Left kidney (tissue), 2 donors: ENCODE data around the gene FGD5. TPM values are rescaled to one million over a fixed set of nuclear protein-coding genes. Genes with fewer than 3 reads are reported as not detected.
A peak's percentile ranks its signal among the peaks of the same experiment; 100 is the strongest.

Source experiments
- DNase-seq: peaks from one replicate; pipeline ENCODE4 v3.0.0-alpha.2; 2013
- polyA plus RNA-seq: library from polyadenylated mRNA; unstranded; fragments of 120-200 nt; gene quantifications from one replicate; pipeline ENCODE4 v1.2.1, GENCODE V29; 2013; ENCODE audit not compliant: insufficient read length

The FGD5 gene
- polyA plus RNA-seq, 1 donor, result 20.9 TPM

DNA sequence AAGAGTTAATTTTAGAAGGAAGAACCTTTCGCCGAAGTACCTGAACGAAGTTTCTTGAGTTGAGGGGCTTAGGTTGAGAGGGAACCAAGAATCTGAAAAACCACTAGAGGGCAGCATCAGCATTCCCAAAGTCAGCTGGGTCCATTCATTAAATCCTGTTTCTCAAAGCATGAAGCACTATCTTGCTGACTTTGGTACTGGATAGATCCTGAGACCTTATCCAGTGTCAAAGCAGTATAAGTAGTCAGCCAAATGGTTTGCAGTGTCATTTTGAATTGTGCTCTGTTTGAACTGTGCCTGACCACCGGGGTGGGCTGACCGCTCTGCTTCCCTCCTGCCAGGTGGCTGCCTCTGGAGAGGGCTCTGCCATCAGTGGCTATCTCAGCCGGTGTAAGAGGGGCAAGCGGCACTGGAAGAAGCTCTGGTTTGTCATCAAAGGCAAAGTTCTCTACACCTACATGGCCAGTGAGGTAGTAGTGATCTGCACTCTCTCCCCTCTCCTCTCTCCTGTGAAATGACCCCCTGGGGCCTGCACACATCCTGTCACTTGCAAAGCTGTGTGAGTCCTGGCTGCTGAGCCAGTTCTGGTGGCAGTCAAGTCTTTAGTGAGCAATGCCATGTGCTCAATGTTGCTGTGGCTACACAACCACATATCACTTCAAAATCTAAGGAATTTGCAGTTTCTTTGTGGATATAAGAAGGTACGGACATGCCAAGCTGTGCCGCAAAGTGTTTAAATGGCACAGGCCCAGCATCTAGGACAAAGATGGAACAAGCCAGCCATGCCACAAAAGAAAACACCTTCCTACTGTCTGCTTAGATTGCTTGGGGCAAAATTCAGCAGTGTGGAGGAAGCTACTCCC, 107.2 kb downstream of the FGD5 start:
- peak; percentile 73 for DNase-seq

DNA sequence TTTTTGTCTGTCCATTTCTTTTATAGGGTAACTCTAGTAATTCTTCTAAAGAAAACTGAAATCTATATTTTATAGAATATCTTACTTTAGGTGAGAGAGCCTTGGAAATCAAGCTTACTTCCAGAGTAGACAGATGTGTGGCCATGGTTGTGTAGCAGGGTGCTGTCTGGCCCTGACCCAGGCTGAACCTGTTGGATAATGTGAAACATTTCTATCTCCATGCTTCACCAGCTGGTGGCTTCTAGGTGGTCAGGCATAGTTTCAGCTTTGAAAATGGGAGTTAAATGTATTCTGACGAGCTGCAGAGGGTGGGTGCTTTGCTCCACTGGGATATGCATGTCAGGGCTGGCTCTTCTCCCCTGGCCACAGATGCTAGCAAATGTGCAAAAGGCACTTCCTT, 107.8 kb downstream of the FGD5 start:
- DNase-seq, result no peak

DNA sequence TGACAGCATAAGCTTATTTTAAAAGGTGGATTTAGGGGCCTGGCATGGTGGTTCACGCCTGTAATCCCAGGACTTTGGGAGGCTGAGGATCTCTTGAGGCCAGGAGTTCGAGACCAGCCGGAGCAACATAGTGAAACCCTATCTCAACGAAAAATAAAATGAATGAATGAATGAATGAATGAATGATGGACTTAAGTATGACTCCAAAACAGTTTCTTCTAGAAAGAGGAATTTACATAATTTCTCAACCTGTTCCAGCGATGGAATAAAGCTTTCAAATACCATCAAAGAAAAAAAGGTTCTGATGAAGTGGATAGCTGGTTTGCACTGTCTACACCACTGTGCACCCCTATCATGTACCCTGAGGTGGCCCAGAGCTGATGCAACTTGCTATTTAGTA, 108.5 kb downstream of the FGD5 start:
- DNase-seq, result no peak

DNA sequence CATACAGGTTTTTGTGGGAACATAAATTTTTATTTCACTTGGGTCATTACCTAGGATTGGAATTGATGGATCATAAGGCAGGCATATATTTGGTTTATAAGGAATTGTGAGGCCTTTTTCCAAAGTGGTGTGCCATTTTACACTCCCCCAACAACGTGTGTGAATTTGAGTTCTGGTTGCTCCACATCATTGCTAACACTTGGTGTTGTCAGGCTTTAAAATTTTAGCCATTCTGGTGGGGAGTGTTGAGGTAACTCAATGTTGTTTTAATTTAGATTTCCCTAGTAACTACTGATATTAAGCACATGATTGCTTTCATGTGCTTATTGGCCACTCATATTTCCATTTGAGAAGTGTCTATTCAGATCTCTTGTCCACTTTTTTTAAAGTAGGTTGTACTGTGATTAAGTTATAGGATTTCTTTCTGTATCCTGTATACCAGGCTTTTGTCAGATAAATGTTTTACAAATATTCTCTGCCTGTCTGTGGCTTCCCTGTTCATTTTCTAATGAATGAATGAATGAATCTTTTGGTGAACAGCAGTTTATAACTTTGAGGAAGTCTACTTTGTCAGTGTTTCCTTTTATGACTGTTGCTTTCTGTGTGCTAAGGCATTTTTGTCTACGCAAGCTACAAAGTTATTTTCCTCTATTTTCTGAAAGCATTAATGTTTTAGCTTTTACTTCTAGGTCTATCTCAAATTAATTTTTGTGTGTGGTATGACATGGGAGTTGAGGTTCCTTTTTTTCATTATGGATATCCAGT, 110.7 kb downstream of the FGD5 start:
- no peak for DNase-seq

DNA sequence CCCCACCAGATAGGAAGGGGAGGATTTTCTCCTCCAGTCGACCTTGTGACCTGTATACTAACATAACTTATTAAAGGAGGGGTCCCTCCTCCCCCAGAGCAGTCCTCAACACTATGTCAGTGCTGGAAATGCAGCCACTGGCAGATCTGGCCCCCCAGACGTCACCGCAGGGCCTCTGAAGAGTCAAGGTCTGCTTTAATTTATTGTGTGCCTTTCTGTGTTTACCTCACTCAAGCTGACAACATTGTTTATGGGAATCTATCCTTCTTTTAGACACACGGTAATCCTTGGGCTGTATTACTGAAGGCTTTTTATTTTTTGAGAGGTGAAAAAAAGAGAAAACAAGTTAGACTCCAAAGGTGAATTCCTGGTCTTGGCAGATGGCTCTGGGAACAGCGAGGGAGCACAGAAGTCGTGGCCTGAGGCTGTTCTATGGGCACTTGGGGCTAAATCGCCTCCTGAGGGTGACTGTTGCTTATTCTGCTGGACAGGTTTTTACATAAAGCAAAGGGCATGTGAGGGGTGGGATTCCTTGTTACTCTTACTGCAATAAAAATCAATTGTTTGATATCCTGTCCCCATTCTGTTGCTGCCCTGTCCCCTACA, 115.2 kb downstream of the FGD5 start:
- no peak for DNase-seq

DNA sequence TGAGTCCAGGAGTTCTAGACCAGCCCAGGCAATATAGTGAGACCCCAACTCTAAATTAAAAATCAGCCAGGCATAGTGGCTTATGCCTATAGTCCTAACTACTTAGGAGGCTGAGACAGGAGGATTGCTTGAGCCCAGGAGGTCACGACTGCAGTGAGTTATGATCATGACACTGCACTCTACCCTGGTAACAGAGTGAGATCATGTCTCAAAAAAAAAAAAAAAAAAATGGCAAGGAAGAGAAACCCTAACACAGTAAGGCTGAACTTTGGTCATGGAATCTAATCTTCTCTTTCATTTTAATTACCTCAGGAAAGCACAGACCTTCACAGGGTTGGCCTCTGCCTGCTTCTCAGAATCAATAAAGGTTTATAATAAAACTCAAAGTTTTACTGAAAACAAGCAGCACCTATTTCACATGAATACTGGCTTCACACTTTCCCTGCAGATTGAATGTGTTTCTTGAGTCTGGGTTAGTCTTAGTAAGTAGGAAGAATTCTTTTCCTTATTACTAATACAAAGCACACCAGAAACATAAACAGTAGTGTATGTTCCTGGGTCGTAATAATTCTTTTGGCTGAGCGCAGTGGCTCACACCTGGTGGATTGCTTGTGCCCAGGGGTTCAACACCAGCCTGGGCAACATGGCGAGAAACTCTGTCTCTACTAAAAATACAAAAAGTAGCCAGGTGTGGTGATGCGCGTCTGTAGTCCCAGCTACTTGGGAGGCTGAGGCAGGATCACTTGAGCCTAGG, 117.0 kb downstream of the FGD5 start:
- no peak for DNase-seq

DNA sequence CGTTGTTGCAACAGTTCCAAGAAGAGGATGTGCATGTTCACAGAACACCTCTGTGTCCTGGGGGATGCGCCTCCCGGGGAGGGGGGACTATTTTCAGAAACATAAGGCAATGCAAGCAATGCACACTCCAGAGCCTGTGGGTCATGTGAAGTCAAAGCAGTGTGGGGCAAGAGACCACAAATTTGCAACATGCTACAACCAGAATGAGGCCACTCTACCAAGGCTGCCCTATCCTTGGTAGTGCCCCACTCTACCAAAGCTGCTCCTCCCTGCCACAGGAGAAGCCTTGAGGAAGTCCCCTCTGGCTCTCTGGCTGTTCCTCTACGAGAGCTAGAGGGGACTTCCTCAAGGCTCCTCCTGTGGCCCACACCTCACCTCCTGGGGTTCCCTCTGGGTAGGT, 120.2 kb downstream of the FGD5 start:
- DNase-seq, result no peak

DNA sequence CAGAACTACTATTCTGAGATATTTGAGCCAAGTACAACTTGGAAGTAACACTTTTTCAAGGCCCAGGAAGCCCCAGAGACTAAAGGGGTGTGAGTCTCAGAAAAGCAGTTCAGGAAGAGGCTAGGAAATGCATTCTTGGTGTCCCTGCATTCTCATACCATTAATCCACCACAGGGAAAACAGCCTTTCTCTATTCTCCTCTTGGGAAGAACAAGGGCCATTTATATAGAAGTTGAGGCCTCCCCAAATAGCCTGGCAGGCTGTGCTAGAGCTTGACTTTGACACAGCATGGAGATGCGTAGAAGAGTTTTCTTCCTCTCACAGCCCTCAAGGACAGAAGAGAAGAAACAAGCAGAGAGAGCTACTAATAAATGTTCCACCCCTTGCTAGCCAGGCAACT, 123.1 kb downstream of the FGD5 start:
- DNase-seq, result no peak

DNA sequence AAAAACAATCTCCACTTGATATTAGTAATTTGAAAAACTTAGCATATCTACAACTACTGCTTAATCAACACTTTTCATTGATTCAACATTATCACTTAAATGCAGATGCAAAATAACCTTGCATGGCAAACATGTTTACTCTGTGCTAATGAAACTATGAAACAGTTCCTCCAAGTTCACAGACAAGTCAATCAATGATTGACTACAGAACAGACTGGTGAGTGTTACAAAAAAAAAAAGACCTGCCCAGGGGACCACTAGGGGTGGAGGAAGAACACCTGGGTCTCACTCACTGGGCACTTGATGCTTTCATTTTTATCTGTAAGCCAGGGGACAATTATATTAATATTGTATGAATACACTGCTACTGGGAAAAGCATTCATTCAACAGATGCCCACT, 124.3 kb downstream of the FGD5 start:
- peak; percentile 36 for DNase-seq

DNA sequence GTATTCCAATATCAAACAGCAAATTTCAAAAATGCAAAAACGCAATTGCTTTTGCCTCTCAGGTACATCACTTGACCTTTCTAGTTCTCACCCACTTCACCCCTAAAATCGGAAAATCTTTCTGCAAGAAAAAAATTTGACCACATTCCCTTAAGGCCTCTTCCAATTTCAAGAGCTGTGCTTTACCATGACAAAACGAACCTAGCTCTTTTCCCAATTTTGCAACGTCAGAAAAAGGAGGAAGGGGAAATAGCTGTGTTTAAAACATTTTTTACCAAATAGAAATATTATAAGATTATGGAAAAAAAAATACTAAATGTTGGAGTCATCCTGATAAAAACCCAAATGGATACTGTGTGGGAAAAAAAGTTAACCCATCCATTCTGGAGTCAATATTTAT, 127.5 kb downstream of the FGD5 start:
- no peak for DNase-seq

DNA sequence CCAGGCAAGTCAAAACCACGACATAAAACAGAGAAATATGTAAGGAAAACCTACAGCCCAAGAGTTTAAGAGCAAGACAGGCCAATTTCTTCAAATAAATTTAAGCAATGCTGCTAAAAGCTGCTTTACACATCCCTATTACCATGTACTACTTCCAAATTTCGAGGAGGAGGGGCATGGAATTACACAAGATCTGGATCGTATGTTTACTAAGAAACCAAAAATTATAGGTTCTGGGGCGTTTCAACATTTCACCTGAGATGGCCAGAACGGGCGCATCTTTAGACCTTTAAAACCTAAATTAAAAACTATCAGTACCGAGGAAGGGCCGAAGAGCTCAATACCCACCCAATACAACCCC, 128.0 kb downstream of the FGD5 start:
- DNase-seq, result no peak

DNA sequence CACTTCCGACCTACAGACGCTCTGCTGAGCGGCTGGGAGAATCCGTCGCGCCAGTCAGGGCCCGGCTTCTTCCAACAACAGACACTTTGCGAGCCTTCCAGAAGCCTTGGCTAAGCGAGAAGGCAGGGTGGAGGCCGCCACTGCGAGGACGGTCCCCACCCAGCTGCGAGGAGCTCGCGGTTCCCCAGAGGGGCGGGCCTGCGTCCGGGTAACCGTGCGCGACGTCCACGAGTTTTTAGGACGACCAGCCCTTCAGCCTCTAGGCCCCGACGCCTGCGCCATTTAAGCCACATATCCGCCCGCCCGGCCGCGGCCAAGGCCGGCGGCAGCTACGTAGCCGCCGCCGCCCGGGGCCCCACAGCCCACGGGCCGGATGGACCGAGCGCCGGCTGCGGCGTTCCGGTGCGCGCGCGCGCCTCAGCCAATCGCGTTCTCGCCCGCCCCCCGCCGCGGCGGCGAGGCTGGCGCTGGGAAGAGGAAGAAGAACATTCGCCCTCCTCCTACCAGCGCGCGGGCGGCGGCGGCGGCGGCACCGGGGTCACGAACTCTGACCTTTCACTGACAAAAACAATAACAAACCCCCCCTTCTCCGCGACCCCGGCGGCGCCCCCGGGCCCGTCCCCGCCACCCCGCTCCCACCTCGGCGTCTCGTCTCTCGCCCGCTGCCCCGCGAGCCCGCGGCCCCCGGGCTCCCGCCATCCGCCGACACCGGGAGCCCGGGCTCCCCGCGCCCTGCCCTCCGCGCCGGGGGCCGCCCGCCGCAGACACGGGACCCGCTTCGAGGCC, 128.5 kb downstream of the FGD5 start, which contains the start of gene NR2C2:
TSS of gene NR2C2 (plus strand) at position 484 of the 786 bp plus-strand sequence. CDS start 56,332 bp downstream, outside the sequence.
- peak; percentile 78 for DNase-seq

DNA sequence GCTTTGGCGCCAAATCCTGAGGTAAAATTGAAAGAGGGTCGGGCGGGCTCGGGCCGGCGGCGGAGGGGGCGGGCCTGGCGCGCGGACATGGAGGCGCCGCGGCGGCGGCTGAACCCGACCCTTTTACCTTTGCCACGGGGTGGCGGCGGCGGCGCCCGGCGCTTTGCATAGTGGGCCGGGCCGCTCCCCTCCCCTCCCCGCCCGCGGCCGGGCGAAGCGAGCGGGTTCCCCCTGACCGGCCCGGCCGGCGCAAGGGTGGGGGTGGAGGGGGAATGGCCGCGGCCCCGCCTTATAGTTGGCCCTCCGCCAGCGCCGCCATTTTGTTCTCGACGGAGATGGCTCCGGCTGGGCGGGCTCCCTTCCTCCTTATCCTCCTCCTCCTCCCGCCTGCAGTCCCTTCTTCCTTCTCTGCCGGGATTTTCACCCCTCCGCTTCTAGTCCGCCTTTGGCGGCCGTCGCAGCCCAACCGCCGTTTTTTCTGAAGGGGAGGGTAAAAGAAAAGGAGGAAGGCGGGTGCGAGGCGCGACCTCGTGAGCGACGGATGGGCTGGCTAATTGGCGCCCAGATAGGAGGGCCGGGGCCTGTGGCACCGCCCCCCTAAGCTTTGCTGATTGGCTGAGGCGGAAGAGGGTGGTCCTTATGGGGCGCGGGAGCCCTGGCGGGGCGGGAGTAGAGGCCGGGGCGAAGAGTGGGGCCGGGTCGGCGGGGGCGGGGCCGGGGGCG, 129.3 kb downstream of the FGD5 start:
- DNase-seq, result peak; percentile 96

DNA sequence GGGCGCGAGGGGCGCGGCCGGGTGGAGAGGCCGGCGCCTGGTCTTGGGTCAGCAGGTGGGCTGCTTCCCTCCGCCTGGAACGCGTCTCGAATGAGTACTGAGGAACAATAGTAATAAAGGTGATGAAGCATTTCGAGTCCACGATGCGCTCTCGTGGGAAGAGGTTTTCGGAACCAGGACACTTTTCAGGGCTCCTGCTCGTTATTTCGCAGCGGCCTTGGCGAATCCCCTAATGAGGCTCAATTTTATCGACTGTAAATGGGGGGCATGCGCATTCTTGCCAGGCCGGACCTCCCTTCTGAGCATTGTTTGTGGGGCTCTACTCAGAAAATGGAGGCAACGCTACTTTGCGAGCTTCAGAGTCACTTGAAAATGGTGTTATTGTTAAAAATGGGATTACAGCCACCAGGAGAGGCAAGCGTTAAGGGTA, 129.9 kb downstream of the FGD5 start:
- DNase-seq, result no peak

DNA sequence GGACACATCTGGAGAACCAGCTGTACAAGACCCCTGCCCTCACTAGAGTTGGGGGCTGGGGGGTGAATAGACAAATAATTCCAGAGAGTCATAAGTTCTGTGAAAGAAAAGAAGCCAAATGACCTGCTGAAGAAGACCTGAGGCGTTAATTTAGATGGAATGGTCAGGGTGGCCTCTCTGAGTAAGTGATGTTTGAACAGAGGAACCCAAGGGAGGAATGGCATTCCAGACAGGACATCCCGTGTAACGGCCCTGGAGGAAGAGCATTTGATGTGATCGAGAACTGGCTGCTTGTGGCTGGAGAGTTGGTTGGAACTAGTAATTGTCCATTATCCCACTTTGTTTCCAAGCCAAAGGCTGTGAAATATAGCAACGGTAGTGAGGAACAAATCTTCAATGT, 130.4 kb downstream of the FGD5 start:
- DNase-seq, result no peak

DNA sequence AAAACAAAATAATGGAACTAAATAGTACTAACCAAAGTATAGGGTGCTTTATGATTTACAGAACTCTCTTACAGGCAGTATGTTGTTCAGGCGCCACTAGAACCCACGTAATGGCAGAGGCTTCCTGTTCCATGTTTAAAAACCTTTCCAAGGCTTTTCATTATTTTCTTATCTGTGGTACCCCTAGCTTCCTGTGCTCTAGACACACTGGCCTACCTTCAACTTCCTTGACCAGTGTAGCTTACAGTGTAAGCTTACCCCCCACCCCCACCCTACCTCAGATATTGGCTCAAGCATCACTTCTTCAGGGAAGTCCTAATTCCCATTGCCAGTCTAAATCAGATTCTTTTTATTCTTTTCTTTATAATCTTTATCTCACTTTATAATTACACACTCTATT, 131.5 kb downstream of the FGD5 start:
- DNase-seq, result no peak

DNA sequence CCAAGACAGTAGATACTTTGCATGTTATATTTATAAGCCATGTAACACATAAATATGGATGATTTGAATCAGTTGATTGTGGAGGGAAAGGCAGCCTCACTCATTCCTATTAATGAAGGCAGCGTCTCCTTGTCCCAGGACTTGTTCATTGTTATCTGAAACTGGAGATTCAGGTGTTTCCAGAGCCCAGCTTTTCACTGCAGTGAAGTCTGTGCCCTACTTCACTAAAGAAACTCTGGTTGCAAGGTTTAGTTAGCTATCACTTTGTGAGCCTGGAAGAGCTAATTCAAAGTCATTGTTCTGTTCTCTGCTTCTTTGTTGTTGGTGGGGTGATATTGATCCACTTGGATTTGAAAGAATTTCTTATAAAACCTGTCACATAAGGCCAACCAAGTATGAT, 138.4 kb downstream of the FGD5 start:
- DNase-seq, result no peak

DNA sequence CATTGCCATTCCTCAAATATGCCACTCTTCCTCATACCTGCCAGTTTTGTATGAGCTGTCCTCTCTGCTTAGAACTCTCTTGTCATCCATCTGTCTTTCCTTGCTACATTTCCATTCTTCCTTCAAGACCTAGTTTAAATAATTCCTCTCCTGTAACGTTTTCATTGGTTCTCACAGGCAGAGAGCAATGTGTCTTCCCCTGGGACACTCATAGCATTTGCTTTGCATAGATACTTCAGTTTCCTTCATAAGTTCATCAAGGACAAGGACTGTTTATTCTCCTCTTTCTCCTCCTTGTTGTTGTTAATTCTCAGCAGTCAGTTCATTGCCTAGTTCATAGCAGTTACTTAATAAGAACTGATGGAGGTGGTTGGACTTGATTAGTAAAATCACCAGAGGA, 139.2 kb downstream of the FGD5 start:
- DNase-seq, result no peak

DNA sequence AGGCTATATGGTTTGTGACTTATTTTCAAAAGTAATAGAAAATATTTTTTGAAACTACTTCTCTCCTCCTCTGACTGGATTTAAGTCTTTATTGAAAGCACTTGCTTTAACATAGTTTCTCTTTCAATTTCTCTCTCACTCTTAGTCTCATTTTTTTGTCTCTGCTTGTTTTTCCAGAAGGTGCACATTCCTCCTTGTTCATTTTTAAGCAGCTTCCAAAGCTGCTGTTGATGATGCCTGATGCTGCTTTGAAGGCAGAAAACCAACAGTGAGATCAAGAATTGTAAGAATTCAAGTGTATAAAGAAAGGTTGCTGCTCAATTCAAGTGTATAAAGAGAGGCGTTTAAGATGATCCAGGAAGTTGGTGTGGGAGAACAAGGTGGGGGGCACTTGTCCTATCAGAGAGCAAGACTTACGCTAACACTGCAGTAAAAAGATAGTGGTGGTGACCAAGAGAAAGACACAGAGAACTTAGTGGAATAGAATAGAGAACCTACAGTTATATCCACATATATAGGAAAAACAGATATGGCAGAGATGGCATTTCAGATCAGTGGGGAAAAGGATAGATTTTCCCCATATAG, 140.7 kb downstream of the FGD5 start:
- DNase-seq, result no peak

DNA sequence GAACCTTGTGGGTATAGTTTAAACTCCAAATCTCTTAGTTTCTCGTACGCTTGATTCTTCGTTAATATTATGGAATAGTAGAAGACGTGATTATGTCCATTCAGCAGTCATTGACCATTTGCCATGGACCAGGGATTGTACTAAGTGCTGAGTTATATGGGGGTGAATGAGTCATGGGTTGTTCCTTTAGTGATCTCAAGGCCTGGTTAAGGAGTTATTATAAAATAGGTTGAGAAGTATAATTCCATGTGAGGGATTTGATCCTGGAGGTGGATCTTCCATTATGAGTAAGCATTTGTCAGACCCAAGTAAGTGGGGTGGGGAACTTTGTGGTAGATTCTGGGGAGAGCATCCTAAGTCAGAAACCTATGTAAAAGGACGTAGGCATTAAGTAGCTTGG, 144.0 kb downstream of the FGD5 start:
- DNase-seq, result no peak
